Testis (tissue), 3 donors: ENCODE results near the gene CAPN12. TPM values are rescaled to one million over a fixed set of nuclear protein-coding genes. Genes with fewer than 3 reads are reported as not detected.

Source experiments
- DNase-seq: peaks from one replicate; pipeline ENCODE4 v3.0.0-alpha.2; 2019
- H3K27ac ChIP-seq, 2 donors: fragments of 200-600 bp; sonication (generic); one replicate each; pipeline ENCODE4 v1.5.1; 2019
- H3K27me3 ChIP-seq: fragments of 200-600 bp; sonication (generic); one replicate; pipeline ENCODE4 v1.5.1; 2019
- H3K36me3 ChIP-seq: fragments of 200-600 bp; sonication (generic); one replicate; pipeline ENCODE4 v1.5.1; 2017; ENCODE audit warnings: low read depth; ENCODE audit errors: missing control alignments
- H3K4me1 ChIP-seq: fragments of 200-600 bp; sonication (generic); one replicate; pipeline ENCODE4 v1.5.1; 2019
- H3K4me3 ChIP-seq, 2 donors: fragments of 200-600 bp; sonication (generic); one replicate each; pipeline ENCODE4 v1.5.1; 2017 to 2019
- H3K9me3 ChIP-seq: fragments of 200-600 bp; sonication (generic); one replicate; pipeline ENCODE4 v1.5.1; 2017
- POLR2A ChIP-seq: fragments of 450-650 bp; IDR thresholded peaks from one replicate; pipeline ENCODE4 v1.6.1; 2017; ENCODE audit warnings: antibody characterized with exemption, mild to moderate bottlenecking, moderate library complexity
- WGBS, 2 donors: methylation state at CpG; one replicate each; pipeline ENCODE4 v1.1.5; 2018; 5-methylcytosine and 5-hydroxymethylcytosine counted together
- intact Hi-C: fragments of 100-400 bp; cut with DNase I; formaldehyde crosslinking; loops from one replicate; pipeline ENCODE4 v1.15.1; 2023; ENCODE audit warnings: low total_unique reads
- polyA plus RNA-seq: library from polyadenylated mRNA; stranded (reverse); fragments of 350-450 nt; fragmentation: Illumina TruSeq; extraction: RNeasy Lipid Tissue Mini Kit (QIAGEN cat#74804); gene quantifications from one replicate; pipeline ENCODE4 v1.2.3, GENCODE V29; 2014; ENCODE audit warnings: low read depth, low replicate concordance; ENCODE audit not compliant: insufficient read depth
- total RNA-seq, 2 donors: library from RNA; depleted of rRNA; stranded (reverse); fragments of >200 nt; gene quantifications; one replicate each; pipeline ENCODE4 v1.2.3, GENCODE V29; 2016
- TF ChIP-seq, protein P1 (sequence below), 3 experiments: fragments of 450-650 bp in 2 of 3; fragments of 200-600 bp in 1 of 3; sonication (generic) in 1 of 3; IDR thresholded peaks; one replicate each; pipeline ENCODE4 v1.5.1; 2016 to 2019; ENCODE audit warnings: antibody characterized with exemption in 3 of 3, mild to moderate bottlenecking in 2 of 3, moderate library complexity in 1 of 3

The CAPN12 gene
- total and polyA plus RNA-seq, 3 donors from 2014 or later = 3.6 to 5.5 (median 4.6) TPM

GRCh38 chr19:38705197-38706019 is 38.9 kb downstream of the CAPN12 start:
- no peak for TF ChIP-seq POLR2A
- TF ChIP-seq, protein P1, sequence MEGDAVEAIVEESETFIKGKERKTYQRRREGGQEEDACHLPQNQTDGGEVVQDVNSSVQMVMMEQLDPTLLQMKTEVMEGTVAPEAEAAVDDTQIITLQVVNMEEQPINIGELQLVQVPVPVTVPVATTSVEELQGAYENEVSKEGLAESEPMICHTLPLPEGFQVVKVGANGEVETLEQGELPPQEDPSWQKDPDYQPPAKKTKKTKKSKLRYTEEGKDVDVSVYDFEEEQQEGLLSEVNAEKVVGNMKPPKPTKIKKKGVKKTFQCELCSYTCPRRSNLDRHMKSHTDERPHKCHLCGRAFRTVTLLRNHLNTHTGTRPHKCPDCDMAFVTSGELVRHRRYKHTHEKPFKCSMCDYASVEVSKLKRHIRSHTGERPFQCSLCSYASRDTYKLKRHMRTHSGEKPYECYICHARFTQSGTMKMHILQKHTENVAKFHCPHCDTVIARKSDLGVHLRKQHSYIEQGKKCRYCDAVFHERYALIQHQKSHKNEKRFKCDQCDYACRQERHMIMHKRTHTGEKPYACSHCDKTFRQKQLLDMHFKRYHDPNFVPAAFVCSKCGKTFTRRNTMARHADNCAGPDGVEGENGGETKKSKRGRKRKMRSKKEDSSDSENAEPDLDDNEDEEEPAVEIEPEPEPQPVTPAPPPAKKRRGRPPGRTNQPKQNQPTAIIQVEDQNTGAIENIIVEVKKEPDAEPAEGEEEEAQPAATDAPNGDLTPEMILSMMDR (IDR thresholded peaks at IDR 0.05) = no peak
- Histone ChIP-seq H3K27me3 (no peaks in the 10 kb centered on the region), H3K4me1 (peaks cover 15% of the 10 kb centered on the region), H3K36me3 (no peaks in the 10 kb centered on the region), H3K9me3 (no peaks in the 10 kb centered on the region), H3K4me3 (no peak overlapping the region), H3K27ac (no peak overlapping the region)
- DNase-seq = no peak
- 58 to 67% methylated on average over 7 to 22 of the region's 22 CpGs for WGBS, 2 donors
- intact Hi-C loops = no loop called here

GRCh38 chr19:38704488-38705026 is 39.7 kb downstream of the CAPN12 start:
- no peak for DNase-seq
- no peak overlapping the region for H3K27ac ChIP-seq
- WGBS, 2 donors = 89 to 92% methylated on average over 11 to 13 of the region's 13 CpGs
- intact Hi-C loops = no loop called here
- no peaks in the 10 kb centered on the region for H3K36me3 ChIP-seq
- no peak overlapping the region for H3K4me3 ChIP-seq
- H3K4me1 ChIP-seq = peaks cover 14% of the 10 kb centered on the region
- no peaks in the 10 kb centered on the region for H3K9me3 ChIP-seq
- no peak for TF ChIP-seq POLR2A
- TF ChIP-seq, protein P1 (IDR thresholded peaks at IDR 0.05) = no peak
- H3K27me3 ChIP-seq = no peaks in the 10 kb centered on the region

- H3K36me3 ChIP-seq = no peaks in the 10 kb centered on the region
- H3K27me3 ChIP-seq = no peaks in the 10 kb centered on the region
- H3K4me3 ChIP-seq = no peak overlapping the region
- 87 to 97% methylated on average over 7 to 14 of the region's 14 CpGs for WGBS, 2 donors
- intact Hi-C loops = no loop called here
- DNase-seq = no peak
- no peak overlapping the region for H3K27ac ChIP-seq
- peaks cover 14% of the 10 kb centered on the region for H3K4me1 ChIP-seq
- no peaks in the 10 kb centered on the region for H3K9me3 ChIP-seq
- no peak for TF ChIP-seq POLR2A
- TF ChIP-seq, protein P1 (IDR thresholded peaks at IDR 0.05) = no peak
These were observed 40.8 kb downstream of the CAPN12 start for GRCh38 chr19:38703509-38703908.

GRCh38 chr19:38702278-38702677 is 42.0 kb downstream of the CAPN12 start:
- no peaks in the 10 kb centered on the region for H3K9me3 ChIP-seq
- WGBS, 2 donors = 86 to 88% methylated on average over 12 of the region's 14 CpGs
- no peak for DNase-seq
- intact Hi-C loops = no loop called here
- no peaks in the 10 kb centered on the region for H3K36me3 ChIP-seq
- TF ChIP-seq POLR2A = no peak
- TF ChIP-seq, protein P1 (IDR thresholded peaks at IDR 0.05) = no peak
- no peak overlapping the region for H3K4me3 ChIP-seq
- no peaks in the 10 kb centered on the region for H3K27me3 ChIP-seq
- no peak overlapping the region for H3K27ac ChIP-seq
- H3K4me1 ChIP-seq = peaks cover 16% of the 10 kb centered on the region
